ENCODE data around the gene CNTNAP4.

DNA sequence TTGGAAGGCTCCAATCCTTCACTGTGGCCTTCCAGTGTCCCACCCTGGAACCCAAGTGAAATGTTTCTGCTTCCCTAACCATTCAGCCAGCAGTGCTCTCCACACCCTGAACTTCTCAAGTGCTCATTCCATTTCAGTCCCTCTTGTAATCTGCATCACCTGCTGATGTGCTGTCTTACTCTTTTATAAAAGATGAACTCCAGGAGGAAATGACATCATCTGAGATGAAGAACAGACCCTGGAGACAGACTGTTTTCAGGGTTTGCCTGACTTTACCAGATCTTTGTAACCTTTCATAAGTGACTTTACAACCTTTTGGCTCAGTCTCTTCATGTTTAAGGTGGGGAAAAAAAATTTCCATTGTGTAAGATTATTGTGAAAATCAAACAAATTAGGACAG lies 61.3 kb downstream of the CNTNAP4 start:
- TF ChIP-seq CTCF (IDR thresholded peaks at IDR 0.05; ENCODE audit: low read depth, low read length, missing input control) (no peak), TAF1 (conservative IDR thresholded peaks at IDR 0.05) (no peak), REST (IDR thresholded peaks at IDR 0.05) (no peak), RXRA (IDR thresholded peaks at IDR 0.05) (no peak), JUND (IDR thresholded peaks at IDR 0.05) (no peak), RAD21 (IDR thresholded peaks at IDR 0.05) (no peak), GABPA (IDR thresholded peaks at IDR 0.05 in 1 of 2, conservative IDR thresholded peaks at IDR 0.05 in 1 of 2) (no peak), NR2F2 (IDR thresholded peaks at IDR 0.05) (no peak), HNF4G (IDR thresholded peaks at IDR 0.05) (no peak), ATF3 (IDR thresholded peaks at IDR 0.05) (no peak), FOXA1 (IDR thresholded peaks at IDR 0.05) (no peak), MAX (IDR thresholded peaks at IDR 0.05) (no peak), EGR1 (IDR thresholded peaks at IDR 0.05; ENCODE audit: low read depth in 2 of 2) (no peak)

Measured in liver (tissue), 3 donors.